HG02840 (cell line): ENCODE measurements around the gene POLE.
"Not testable (repeated sequence)": the region's sequence is repeated elsewhere in the genome, so short reads cannot be mapped to it uniquely, and the experiment has no call there.

Experiments used
- ATAC-seq: cut with Tn5 transposase; IDR thresholded peaks from one replicate; pipeline ENCODE4 v1.9.1; 2021; ENCODE audit warnings: mild to moderate bottlenecking, moderate library complexity, moderate number of reproducible peaks; ENCODE audit not compliant: unreplicated experiment, low FRiP score

Gene POLE

GRCh38 chr12:132719141-132719953, 32.2 kb upstream of the POLE start:
- no peak for ATAC-seq

DNA sequence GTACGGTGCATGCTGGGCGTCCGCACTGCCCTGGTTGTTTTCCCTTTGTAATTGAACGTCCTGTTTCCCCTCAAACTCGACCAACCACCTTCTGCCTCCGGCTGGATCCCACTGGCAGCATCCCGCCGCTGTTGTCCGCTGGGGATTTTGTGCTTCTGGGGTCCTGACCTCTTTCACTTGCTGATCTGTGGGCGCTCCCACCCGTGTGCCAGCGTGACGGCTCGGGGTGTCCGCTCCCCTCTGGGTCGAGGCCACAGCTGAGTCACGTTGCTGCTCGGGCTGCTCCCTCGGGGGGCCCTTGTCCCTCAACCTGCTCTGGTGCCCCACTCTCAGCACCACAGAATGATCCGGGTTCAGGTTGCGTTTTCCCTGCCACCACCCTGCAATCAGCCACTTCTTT, 31.5 kb upstream of the POLE start:
- ATAC-seq, result no peak

DNA sequence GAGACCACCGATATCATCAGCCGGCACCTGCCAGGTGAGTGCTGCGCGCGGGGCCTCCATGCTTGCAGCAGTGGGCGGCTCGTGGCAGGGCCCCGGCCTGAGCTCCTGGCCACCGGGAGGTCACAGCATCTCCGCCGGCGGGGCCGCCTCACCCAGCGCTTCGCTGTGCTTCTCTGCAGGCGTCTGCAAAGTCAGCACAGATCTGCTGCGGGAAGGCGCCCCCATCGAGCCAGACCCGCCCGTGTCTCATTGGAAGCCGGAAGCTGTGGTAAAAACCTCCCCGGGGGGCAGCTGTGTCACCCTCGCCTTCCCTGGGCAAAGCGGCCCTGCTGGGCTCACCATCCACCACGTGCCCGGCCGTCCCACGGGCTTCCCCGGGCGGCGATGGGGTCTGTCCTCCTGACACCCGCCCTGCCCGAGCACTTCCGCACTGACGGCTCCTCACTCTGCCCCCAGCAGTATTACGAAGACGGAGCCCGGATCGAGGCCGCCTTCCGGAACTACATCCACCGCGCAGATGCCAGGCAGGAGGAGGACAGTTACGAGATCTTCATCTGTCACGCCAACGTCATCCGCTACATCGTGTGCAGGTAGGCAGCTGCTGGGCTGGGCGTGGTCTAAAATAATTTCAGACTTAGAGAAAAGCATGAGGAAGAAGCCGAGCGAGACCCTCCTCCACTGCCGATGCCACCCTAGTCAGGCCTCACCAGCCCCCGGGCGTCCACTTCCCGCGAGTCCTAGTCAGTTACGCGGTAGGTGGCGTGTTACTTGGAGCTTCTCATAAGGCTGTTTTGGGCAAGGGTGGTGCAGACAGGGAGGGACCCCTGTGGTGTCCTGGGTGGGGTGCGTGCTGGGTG, 30.6 kb upstream of the POLE start:
- no peak for ATAC-seq

DNA sequence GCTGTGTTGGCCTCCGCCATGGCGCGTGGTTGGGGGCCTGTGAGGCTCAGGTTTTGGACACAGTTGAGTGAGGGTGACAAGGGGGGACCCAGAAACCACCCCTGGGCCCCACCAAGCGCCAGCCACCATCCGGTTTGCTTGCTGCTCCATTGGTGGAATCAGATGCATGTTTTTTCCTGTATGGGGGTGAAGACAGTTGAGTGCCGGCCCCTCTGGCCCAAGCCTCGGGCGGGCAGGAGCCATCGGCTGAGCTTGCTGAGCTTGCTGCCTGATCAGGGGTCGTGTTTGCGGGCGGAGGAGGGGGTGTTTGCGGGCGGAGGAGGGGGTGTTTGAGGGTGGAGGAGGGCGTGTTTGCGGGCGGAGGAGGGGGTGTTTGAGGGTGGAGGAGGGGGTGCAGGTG, 29.9 kb upstream of the POLE start:
- no peak for ATAC-seq

DNA sequence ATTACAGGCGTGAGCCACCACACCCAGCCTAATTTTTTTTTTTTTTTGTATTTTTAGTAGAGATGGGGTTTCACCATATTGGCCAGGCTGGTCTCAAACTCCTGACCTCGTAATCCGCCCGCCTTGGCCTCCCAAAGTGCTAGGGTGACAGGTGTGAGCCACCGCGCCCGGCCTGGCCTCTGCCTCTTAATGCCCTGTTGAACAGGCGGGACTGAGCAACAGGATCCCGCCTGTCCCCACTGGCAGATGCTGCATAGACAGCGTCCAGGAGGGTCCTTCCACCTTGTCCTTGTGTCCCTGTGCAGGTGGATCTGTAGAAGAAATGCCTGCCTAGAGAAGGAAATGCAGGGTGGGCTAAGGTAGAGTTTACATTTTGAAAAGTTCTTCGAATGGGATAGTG, 29.2 kb upstream of the POLE start:
- no peak for ATAC-seq

GRCh38 chr12:132715874-132716273, 28.7 kb upstream of the POLE start:
- ATAC-seq, result no peak

DNA sequence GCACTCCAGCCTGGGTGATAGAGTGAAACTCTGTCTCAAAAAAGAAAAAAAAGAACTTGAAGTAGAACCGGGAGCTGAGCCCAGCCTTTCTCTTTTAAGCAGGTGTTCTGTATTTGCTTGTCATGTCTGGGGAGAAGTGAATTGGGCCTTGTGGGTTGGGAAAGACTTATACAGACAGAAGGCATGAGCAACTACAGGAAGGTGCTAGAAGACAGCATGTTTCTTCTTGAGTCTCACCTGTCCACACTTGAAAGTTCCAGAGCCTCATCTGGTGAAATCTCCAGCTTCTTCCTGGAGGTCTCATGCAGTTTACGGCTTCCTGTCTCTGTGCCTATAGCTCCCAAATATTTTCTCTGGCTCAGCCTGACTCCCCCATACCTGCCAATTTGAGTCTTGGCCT, 26.0 kb upstream of the POLE start:
- no peak for ATAC-seq

DNA sequence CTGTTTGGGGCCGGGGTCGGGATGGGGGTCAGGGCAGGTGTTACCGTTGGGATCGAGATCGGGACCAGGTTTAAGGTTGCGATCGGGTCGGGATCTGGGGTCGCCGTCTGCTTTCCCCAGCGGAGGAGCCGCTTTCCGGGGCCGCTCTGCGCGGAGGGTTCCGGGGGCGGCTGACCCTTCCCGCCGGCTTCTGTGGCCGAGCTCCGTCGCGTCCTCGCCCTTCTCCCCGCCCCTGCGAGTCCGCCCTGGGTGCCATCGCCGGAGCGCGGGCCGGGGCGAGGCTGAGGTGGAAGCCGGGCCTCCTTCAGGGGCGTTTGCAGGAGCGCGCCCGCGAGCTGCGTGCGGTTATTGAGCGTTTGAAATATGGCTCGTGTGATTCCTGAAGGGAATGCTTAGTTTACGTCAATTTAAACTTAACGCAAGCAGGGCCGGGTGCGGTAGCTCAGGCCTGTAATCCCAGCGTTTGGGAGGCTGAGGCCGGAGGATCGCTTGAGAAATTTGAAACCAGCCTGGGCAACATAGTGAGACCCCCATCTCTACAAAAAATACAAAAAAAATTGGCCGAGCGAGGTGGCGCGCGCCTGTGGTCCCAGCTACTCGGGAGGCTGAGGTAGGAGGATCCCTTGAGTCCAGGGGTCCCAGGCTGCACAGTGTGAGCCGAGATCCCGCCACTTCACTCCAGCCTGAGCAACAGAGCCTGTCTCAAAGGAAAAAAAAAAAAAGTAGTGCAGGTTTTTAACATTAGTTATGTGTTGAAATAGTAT, 24.1 kb upstream of the POLE start:
- ATAC-seq, result peak; percentile 4

GRCh38 chr12:132710405-132711079, 23.4 kb upstream of the POLE start, which contains the start of gene PGAM5:
Gene PGAM5 (plus strand): TSS chr12:132710842. CDS start chr12:132710877, 35 bp downstream.
- ATAC-seq, result peak; percentile 89

DNA sequence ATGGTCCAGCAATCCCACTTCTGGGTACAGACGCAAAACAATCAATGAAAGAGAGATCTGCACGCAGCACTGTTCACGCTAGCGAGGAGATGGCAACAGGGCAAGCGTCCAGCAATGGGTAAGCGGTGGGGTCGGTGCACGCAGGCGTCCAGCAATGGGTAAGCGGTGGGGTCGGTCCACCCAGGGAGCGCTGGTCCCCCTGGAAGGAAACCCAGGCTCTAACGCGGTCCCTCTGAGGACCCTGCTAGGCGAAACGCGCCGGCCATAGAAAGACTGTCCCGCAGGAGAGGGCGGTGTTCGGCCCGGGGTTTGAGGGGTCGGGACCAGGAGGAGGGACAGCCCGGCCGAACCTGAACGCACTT, 22.9 kb upstream of the POLE start:
- peak; percentile 32 for ATAC-seq

DNA sequence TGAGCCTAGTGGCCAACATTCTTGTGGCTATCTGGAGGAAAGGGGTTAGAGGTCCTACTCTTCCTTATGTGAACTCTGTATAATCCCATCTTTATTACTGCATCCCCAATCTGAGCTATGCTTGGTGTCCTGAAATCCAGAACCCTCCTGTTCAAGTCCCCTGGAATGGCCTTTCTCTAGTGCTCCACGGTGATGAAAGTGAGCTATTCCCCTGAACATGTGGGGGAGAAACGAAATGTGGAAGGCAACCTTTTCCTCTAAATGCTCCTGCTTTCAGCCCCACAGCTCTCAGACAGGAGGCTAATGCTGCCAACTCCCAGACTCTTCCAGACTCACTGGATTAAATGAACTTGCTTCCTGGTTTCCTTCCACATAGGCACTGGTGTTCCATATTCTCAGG, 21.0 kb upstream of the POLE start:
- ATAC-seq, result no peak

DNA sequence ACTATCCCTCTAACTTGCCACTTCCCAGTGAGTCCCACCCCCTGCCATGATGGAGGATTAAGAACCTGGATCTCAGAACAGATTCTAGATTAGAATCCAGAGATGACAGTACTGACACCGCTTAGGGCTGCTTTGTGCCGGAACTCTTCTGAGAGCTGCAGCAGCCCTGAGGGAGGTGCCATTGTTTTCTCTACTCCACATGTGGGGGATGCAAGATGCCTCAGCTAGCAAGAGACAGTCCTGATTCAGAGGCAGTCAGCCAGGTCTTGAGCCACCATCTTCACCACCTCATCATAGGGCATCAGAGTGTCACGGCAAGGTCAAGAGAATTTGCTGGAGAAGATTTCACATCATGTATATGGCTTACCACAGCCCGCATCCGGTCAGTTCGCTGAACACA, 20.1 kb upstream of the POLE start:
- ATAC-seq, result no peak

DNA sequence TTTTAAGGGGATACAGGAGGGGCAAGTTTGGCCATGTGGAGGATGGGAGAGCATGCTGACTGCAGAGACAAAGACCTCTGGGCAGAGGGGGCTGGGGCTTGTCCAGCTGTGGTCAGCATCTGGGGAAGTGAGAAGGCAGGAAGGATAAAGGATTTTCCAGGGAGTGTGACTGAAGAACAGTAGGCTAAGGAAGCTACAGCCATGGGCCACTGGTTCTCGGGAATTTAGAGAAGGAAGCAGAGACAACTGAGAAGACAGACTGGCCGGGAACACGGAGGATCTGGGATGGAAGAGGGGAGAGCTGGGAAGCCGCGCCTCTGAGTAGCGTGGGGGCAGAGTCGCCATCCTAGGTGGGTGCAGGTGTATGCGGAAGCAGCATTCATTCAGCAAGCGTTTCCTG, 16.5 kb upstream of the POLE start:
- ATAC-seq, result no peak

DNA sequence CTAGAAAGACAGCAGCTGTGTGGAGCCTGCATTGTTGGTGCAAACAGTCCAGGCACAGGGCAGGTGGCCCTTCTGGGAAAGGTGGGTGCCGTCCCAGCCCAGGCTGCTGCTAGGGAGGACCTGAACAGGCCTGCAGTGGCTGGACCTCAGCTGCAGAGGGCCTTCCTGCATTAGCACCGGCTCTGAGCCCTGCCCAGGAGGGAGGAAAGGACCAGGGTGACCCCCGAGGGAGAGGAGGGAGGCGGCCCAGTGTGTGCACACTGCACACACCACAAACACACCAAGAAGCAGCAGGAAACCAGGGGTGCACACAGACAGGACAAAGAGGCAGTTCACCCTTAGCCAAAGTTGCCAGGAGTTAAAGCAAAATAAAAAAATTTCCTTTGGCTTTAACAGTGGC, 15.5 kb upstream of the POLE start:
- no peak for ATAC-seq

DNA sequence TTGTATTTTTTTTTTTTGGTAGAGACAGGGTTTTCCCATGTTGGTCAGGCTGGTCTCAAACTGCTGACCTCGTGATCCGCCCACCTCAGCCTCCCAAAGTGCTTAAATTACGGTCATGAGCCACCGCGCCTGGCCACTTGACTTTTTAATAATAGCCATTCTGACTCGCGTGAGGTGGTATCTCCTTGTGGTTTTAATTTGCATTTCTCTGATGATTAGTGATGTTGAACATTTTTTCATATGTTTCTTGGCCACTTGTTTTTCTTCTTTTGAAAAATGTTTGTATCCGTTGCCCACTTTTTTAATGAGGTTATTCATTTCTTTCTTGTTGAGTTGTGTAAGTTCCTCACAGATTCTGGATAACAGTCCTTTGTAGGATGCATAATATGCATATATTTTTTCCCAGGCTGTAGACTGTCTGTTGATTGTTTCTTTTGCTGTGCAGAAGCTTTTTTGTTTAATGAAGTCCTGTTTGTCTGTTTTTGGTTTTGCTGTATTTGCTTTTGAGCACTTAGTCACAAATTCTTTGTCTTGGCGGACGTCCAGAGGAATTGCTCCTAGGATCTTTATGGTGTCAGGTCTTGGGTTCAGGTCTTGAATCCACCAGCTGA, 13.2 kb upstream of the POLE start:
- ATAC-seq, result no peak

GRCh38 chr12:132698341-132698740, 11.2 kb upstream of the POLE start:
- no peak for ATAC-seq

DNA sequence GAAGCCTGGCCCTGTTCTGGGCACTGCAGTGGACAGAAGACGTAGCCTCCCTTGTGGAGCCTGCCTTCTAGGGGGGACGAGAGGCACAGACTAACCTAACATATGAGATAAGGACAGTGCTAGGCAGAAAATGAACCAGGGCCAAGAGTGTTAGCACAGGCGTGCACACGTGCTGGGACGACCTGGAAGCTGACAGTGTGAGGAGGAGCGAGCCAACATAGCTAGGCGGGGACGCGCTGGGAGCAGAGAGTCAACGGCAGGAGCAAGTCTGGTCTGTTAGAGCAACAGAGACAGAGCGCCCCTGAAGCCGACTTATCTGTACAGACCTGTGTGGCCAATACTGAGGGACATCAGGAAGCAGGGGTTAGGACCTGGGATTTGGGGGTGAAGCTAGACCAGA, 8.3 kb upstream of the POLE start:
- no peak for ATAC-seq

GRCh38 chr12:132694888-132695287, 7.7 kb upstream of the POLE start:
- ATAC-seq, result not testable (repeated sequence)

DNA sequence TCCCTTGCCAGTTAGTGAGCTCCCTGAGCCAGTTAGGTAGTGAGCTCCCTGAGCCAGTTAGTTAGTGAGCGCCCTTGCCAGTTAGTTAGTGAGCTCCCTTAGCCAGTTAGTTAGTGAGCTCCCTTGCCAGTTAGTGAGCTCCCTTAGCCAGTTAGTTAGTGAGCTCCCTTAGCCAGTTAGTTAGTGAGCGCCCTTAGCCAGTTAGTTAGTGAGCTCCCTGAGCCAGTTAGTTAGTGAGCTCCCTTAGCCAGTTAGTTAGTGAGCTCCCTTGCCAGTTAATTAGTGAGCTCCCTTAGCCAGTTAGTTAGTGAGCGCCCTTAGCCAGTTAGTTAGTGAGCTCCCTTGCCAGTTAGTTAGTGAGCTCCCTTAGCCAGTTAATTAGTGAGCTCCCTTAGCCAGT, 4.9 kb upstream of the POLE start:
- ATAC-seq, result not testable (repeated sequence)

DNA sequence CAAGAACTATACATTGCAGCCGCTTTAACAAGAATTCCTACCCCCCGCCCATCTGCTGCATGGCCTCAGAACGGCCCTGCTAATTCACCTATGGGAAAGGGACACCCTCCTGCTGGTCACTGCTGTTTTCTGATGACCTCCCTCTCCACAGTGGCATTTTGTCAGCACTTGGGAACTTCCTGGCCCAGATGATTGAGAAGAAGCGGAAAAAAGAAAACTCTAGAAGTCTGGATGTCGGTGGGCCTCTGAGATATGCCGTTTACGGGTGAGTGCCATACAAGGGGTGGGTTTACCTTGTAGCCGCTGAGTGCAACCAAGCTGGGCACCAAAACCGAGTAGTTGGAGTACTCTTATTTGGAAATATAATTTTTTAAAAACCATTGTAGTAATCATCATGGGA, 3.0 kb upstream of the POLE start:
- no peak for ATAC-seq
